RPMI8226 (cell line): ENCODE data around the gene CMSS1.

Experiments used
- DNase-seq: peaks from one replicate; pipeline ENCODE4 v3.0.0-alpha.2; 2015

CMSS1 gene

GRCh38 chr3:99817437-99818240 lies at the start of gene CMSS1:
TSS of gene CMSS1 (plus strand) at chr3:99817862.
- DNase-seq, result peak; percentile 95

DNA sequence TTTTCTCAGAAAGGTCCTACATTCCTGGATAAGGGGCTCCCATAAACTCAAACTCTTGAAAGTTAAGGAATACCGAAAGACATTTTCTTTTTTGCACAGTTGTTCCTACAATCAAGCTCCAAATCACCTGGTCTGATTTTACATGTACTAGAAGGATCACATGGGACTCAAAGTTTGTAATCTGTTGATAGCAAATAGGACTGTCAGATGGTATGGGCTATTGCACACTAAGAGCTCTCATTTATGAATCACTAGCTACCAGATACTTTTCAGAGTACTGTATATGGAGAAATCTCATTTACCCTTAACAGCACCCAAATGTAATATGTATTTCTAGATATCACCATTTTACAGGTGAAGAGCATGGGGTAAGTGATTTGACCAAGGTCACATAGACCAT lies 49.5 kb upstream of the CMSS1 start:
- DNase-seq, result no peak

- DNase-seq, result no peak
Observed at GRCh38 chr3:99768808-99769501, 48.7 kb upstream of the CMSS1 start.

GRCh38 chr3:99772171-99772570 lies 45.5 kb upstream of the CMSS1 start:
- no peak for DNase-seq

DNA sequence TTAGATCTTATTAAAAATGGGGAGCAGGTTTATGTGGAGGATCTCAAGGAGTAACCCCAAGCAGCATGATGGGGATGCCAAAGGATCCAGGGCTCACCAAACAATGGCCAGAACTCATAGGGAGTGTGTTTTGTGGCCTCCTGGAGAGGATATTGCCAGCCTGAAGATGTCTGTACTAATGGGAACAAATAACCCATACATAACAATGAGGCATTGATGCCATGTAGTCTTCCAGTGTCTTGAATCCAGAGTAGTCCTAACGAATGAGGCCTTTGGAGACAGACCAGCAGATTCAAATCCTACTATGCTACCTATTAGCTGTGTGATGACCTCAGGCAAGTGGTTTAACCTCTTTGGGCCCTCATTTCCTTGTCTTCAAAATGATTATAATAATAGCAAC lies 45.0 kb upstream of the CMSS1 start:
- DNase-seq, result no peak

- DNase-seq, result no peak
Observed at GRCh38 chr3:99774467-99774866, 43.2 kb upstream of the CMSS1 start.

- no peak for DNase-seq
Observed at GRCh38 chr3:99776516-99777209, 41.0 kb upstream of the CMSS1 start.

DNA sequence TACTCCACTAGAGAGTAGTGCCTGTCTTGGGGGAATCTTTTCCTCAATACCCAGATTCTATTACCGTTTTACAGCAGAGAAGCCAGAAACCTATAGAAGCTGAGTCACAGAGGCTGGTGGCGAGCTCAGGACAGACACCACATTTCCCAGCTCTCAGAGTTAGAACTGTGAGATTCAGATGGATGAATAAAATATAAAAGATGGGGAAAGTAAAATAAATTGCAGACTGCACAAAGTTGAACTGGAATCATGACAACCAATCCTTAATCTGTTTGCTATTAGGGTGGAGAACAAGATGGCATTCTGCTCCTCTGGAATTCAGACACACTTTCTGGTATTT lies 40.5 kb upstream of the CMSS1 start:
- no peak for DNase-seq

- no peak for DNase-seq
Observed at GRCh38 chr3:99777708-99778107, 40.0 kb upstream of the CMSS1 start.

DNA sequence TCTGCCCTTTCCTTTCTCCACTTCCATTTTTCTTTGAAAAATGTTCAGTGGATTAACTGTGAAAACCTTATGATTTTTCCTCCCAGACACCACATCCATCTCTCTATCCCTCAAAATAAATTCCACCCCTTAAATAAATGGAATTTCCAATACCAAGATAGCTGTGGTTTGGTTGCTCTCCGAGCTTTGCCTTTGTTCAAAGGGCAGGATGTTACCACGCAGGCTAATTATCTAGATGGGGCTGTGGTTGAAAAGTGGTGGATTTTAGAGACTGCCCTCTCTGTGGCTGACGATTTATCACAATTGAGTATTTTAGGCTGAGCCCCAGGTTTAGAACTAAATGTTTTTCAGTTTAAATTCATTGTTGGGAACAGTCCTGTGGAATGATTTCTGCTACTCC lies 36.9 kb upstream of the CMSS1 start:
- DNase-seq, result no peak

DNA sequence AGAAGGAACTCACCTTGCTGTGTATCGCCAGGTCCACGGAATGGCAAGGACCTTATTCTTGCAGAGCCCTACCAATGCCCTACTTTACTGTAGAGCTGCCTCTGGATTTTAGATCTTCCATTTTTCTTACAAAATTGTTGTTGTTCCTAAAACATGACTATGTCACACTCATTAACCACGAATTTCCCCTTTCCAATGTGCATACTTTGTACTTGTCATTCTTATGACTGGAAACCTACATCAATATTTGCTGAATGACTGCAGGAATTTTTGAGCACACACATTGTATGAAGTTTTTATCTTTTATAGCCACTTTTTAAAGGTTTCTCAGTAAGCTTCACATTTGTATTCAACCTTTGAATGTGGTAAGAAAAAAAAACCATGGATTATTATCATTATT lies 35.9 kb upstream of the CMSS1 start:
- DNase-seq, result no peak

DNA sequence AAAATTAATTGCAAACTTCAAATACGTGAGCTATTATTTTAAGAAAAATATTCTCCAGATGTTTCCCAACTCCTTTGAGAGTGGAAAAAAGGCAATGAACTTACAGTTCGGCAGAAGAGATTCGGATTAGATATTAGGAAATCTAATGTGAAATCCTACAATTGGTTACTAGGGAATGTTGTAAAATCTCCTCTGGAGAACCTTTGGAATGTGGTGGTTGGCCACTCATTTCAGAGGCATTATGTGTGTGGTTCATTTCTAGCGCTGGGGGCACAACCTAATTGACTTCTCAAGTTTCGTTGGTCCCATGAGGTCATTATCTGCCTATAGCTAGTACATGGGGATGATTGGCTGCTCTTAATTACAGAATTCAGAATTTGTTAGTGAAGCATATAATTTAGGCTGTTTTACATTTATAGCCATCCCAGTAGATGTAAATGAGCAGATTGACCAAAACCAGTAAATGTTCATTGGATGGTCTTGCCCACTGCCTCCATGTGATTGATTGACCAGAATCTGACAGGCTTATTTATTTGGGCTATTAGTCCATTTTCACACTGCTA lies 34.6 kb upstream of the CMSS1 start:
- DNase-seq, result no peak

DNA sequence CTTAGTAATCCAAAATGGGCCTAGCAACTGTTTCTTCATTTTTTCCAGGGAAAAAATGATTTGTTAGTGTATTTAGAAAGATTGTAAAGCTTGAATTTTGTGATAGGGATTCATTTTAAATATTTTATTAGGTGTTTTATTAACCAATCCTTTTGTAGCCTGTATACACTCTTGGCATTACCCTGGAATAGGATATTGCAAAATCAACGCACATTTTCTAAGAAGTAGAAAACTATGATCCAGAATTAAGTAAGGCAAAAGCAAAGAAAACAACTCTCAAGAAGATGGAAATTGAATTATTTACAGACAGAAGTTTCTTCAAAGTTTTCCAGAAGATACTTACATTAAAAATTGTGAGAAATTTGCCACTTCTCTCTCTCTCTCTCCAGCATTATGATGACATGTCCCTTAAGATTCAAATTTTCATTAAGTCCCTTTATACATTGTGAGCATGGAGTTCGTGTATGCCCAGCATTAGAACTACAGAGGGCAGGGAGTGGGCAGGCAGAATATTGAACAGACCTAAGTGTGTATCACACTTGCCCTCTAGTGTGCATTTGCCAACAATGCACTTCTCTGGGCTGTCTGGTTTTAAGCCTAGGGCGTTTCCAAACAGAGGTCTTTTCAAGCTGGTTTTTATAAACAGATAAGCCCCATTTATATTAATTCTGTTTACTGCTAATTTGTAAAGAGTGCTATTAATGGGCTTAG lies 28.5 kb upstream of the CMSS1 start:
- peak; percentile 49 for DNase-seq

- DNase-seq, result no peak
Observed at GRCh38 chr3:99794485-99794884, 23.2 kb upstream of the CMSS1 start.

GRCh38 chr3:99795573-99795972 lies 22.1 kb upstream of the CMSS1 start:
- DNase-seq, result no peak

DNA sequence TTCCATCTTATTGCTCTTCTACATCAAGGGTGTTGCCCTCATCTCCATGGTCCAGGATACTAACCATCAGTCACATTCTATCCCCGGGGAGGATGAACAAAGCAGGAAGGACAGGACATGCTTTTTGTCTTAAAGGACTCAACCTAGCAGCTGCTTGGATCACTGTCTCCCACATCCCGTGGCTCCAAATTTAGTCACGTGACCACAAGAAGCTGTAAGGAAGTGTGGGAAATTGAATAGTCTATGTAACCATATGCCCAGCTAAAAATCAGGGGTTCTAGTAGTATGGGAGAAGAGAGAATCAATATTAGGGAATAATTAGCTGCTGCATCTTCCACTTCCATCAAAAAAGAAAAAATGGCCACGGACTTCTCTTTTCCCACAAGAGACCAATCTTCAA lies 18.2 kb upstream of the CMSS1 start:
- no peak for DNase-seq

GRCh38 chr3:99803297-99803696 lies 14.4 kb upstream of the CMSS1 start:
- no peak for DNase-seq

DNA sequence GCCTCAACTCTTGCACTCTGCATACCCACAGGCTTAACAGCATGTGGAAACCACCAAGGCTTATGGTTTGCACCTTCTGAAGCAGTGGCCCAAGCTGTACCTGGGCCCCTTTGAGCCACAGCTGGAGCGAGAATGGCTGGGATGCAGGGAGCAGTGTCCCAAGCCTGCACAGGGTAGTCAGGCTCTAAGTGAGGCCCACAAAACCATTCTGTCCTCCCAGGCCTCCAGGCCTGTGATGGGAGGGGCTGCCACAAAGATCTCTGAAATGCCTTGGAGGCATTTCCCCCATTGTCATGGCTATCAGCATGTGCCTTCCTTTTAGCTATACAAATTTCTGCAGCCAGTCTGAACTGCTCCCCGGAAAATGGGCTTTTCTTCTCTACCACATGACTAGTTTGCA lies 12.5 kb upstream of the CMSS1 start:
- DNase-seq, result no peak

DNA sequence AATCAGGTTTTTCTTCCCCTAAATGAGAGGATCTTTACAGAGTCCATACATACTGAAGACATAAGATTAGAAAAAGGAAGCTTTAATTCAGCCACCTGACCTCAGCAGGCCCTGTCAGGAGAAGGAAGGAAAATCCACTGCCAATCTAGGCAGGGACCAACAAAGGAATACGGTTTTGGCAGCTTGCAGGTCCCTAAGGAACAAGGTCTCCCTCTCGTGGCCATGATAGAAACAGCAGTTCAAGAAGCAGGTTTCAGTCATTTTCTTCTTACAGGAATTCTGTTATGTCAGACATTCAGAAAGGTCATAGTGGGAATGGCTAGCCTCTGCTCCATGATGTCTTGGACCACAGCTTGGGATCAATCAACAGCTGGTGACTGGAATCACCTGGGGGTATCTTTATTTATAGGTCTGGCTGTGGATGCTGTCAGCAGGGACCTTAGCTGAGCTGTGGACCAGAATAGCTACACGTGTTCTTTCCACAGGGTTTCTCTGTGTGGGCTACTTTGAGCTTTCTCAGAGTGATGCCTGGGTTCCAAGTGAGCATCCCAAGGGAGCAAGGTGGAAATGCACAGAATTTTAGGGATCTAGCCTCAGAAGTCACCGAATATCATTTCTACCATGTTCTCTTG lies 9.4 kb upstream of the CMSS1 start:
- DNase-seq, result peak; percentile 54

DNA sequence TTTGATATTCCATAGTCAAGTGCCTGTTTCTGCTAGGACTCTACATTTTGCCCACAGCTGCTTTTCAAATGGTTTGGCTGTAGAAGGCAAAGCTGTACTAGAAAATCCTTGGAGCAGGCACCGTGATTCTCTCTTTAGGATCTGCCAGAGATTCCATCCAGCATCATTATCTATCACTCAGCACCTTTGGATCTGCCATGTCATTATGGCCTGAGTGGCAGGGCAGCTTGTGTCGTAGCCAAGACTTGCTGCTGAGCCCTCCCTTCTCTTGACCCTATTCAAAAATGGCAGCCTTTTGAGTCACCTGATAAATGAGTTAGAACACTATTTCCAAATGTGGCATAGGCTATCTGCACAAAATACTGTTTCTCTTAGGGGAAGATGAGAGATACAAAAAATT lies 8.1 kb upstream of the CMSS1 start:
- DNase-seq, result no peak

DNA sequence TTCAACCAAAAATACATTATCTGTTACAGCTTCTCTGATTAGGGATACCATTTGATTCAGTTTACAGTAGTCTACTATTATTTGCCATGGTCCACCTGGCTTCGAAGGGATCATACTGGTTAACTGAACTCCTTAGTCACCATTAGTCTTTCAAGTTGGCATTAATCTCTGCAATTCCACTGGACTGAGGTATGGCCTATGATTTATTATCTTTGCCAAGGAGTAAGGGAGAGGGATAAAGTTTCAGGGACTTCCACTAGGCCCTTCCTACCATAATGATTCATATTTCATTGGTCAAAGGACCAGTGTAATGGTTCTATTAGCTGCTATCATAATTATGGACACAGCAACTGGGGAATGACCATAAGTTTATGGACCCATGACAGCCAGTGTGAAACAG lies 7.3 kb upstream of the CMSS1 start:
- DNase-seq, result no peak

- DNase-seq, result peak; percentile 15
Observed at GRCh38 chr3:99817047-99817436, 620 bp upstream of the CMSS1 start.

GRCh38 chr3:99818818-99819217 lies 1.2 kb downstream of the CMSS1 start:
- DNase-seq, result no peak
